Brain microvascular endothelial cell (primary cell): ENCODE data around the gene NRXN2.
"Not testable (repeated sequence)": the region's sequence is repeated elsewhere in the genome, so short reads cannot be mapped to it uniquely, and the experiment has no call there.

Source experiments
- DNase-seq: peaks from one replicate; pipeline ENCODE4 v3.0.0-alpha.2; 2020
- H3K27ac ChIP-seq: fragments of 250-450 bp; sonication (Bioruptor Pico); 2 replicates; pipeline ENCODE4 v1.5.1; 2020; ENCODE audit warnings: mild to moderate bottlenecking, moderate library complexity
- H3K27me3 ChIP-seq: fragments of 250-450 bp; sonication (Bioruptor Pico); replicated peaks from 2 replicates; pipeline ENCODE4 v1.5.1; 2020; ENCODE audit warnings: mild to moderate bottlenecking
- H3K36me3 ChIP-seq: fragments of 250-450 bp; sonication (Bioruptor Pico); replicated peaks from 2 replicates; pipeline ENCODE4 v1.5.1; 2020; ENCODE audit warnings: mild to moderate bottlenecking
- H3K4me3 ChIP-seq: 2 replicates; pipeline ENCODE4 v1.5.1; 2011; ENCODE audit warnings: low read depth, mild to moderate bottlenecking, control low read depth, low read length, moderate library complexity
- CTCF ChIP-seq: IDR thresholded peaks from 2 replicates; pipeline ENCODE4 v1.5.1; 2011; ENCODE audit warnings: low read depth, mild to moderate bottlenecking, moderate library complexity, low read length, control low read depth, inconsistent platforms; ENCODE audit errors: missing control alignments
- in situ Hi-C: cut with HindIII; loops from 2 replicates; pipeline ENCODE4 v1.10.0; 2017; ENCODE audit warnings: low sequenced_read_pairs, low pct_ligation_motif_present

NRXN2 gene

GRCh38 chr11:64600281-64600992 is 122.6 kb downstream of the NRXN2 start:
- TF ChIP-seq CTCF, result no peak
- Histone ChIP-seq H3K4me3 (no peak overlapping the region), H3K27ac (no peak overlapping the region), H3K27me3 (peaks cover 5% of the 10 kb centered on the region), H3K36me3 (no peaks in the 10 kb centered on the region)
- no peak for DNase-seq
- in situ Hi-C loops, result no loop called here

- Histone ChIP-seq H3K36me3 (no peaks in the 10 kb centered on the region), H3K4me3 (no peak overlapping the region), H3K27ac (no peak overlapping the region), H3K27me3 (peaks cover under 1% of the 10 kb centered on the region)
- no peak for DNase-seq
- TF ChIP-seq CTCF, result no peak
- in situ Hi-C loops, result no loop called here
Observed at GRCh38 chr11:64599698-64600211, 123.2 kb downstream of the NRXN2 start.

- no peaks in the 10 kb centered on the region for H3K36me3 ChIP-seq
- no peak overlapping the region for H3K27ac ChIP-seq
- in situ Hi-C loops, result no loop called here
- no peak overlapping the region for H3K4me3 ChIP-seq
- no peaks in the 10 kb centered on the region for H3K27me3 ChIP-seq
- no peak for TF ChIP-seq CTCF
- no peak for DNase-seq
Observed at GRCh38 chr11:64598797-64599697, 124.0 kb downstream of the NRXN2 start.

- Histone ChIP-seq H3K4me3 (no peak overlapping the region), H3K36me3 (no peaks in the 10 kb centered on the region), H3K27ac (no peak overlapping the region), H3K27me3 (no peaks in the 10 kb centered on the region)
- in situ Hi-C loops, result no loop called here
- no peak for TF ChIP-seq CTCF
- no peak for DNase-seq
Observed at GRCh38 chr11:64598106-64598796, 124.7 kb downstream of the NRXN2 start.

- Histone ChIP-seq H3K27ac (no peak overlapping the region), H3K36me3 (no peaks in the 10 kb centered on the region), H3K4me3 (no peak overlapping the region), H3K27me3 (no peaks in the 10 kb centered on the region)
- in situ Hi-C loops, result no loop called here
- DNase-seq, result no peak
- no peak for TF ChIP-seq CTCF
Observed at GRCh38 chr11:64597671-64598101, 125.3 kb downstream of the NRXN2 start.

GRCh38 chr11:64595922-64596321 is 127.1 kb downstream of the NRXN2 start:
- in situ Hi-C loops, result not testable (repeated sequence)

More at GRCh38 chr11:64595922-64596321, 127.1 kb downstream of the NRXN2 start:
- not testable (repeated sequence) for H3K36me3 ChIP-seq, H3K4me3 ChIP-seq, DNase-seq, H3K27ac ChIP-seq, H3K27me3 ChIP-seq
